ENCODE measurements around the gene PHC3. TPM values are rescaled to one million over a fixed set of nuclear protein-coding genes. Genes with fewer than 3 reads are reported as not detected.

PHC3 gene
- total RNA-seq, 1 donor = 51.4 TPM

GRCh38 chr3:170111147-170111771 lies 70.3 kb downstream of the PHC3 start:
- TF ChIP-seq CTCF (IDR thresholded peaks at IDR 0.05; ENCODE audit: insufficient read depth, low read depth, low read length) = no peak
- H3K4me3 ChIP-seq (ENCODE audit: low read depth, low read length) = no peak overlapping the region
- no peak for DNase-seq (ENCODE audit: low read depth)

DNA sequence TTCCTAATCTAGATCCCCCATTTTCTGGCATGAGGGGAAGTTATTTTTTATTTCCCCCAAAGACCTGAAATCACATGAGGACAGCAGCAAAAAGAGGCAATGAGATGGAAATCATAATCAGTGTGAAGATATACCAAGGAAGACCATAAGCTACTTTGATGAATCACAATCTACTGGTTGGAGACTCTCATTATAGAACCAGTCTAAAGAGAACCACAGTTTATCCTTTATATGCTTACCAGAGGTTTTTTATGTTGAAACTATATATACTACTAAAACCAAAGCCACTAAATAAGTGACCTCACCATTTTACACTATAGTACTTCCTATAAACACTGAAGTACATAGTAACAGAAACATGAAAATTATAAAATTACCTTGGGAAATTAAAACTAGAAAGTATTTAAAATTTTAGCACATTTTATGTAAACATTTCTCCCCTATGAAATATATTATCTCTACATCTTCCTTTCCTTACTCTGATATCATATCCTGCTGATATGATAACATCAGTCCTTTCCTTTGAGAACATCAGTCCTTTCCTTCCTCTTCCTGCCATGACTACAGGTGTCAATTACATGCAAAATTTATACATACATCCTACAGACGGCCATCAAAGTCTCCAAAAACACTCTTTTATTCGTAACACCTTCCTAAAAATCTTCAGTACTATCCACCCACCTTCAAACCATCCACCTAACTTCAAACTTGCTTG lies 71.8 kb downstream of the PHC3 start:
- TF ChIP-seq CTCF (IDR thresholded peaks at IDR 0.05; ENCODE audit: insufficient read depth, low read depth, low read length) = no peak
- no peak for DNase-seq (ENCODE audit: low read depth)

GRCh38 chr3:170108955-170109354 lies 72.6 kb downstream of the PHC3 start:
- DNase-seq (ENCODE audit: low read depth) = no peak
- no peak for TF ChIP-seq CTCF (IDR thresholded peaks at IDR 0.05; ENCODE audit: insufficient read depth, low read depth, low read length)
- no peak overlapping the region for H3K4me3 ChIP-seq (ENCODE audit: low read depth, low read length)

More for the DNA sequence above, 71.8 kb downstream of the PHC3 start:
- no peak overlapping the region for H3K4me3 ChIP-seq (ENCODE audit: low read depth, low read length)

DNA sequence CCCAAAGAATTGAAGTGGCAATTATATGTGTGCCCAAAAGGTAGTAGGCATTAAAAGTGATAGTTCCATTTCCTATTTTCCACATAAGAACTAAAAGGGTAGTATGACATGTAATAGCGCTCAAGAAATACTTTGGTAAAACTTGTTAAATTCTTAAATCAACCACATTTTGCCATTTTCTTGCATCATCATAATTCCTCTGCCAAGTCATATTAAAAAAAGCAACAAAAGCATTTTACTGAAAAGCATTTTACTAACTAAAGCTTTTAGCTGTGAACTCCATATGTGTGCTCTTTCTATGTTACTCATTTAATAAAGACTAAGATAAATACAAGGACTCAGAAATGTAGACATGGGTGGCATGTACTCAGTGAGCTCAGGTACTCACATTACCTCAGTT lies 73.6 kb downstream of the PHC3 start:
- TF ChIP-seq CTCF (IDR thresholded peaks at IDR 0.05; ENCODE audit: insufficient read depth, low read depth, low read length) = no peak
- H3K4me3 ChIP-seq (ENCODE audit: low read depth, low read length) = no peak overlapping the region
- DNase-seq (ENCODE audit: low read depth) = no peak

DNA sequence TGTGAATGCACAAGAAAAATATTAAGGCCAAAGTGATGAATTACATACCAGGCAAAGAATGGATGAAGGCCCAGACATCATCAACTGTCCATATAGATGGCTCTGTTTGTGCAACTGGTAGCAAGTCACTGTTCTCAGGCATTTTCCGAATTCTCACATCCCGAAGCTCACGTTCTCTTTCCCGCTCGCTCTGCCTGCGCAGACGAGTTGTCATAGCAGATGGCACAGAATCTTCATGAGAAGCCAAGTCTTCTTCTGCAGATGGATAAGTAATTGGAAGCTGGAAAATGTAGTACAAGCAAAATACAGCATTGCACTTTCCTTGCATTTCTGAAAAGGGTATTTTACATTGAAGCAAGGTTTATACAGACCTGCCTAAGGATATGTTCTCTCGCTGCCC lies 79.1 kb downstream of the PHC3 start:
- H3K4me3 ChIP-seq (ENCODE audit: low read depth, low read length) = no peak overlapping the region
- TF ChIP-seq CTCF (IDR thresholded peaks at IDR 0.05; ENCODE audit: insufficient read depth, low read depth, low read length) = no peak
- DNase-seq (ENCODE audit: low read depth) = no peak

- no peak overlapping the region for H3K4me3 ChIP-seq (ENCODE audit: low read depth, low read length)
- DNase-seq (ENCODE audit: low read depth) = no peak
- no peak for TF ChIP-seq CTCF (IDR thresholded peaks at IDR 0.05; ENCODE audit: insufficient read depth, low read depth, low read length)
Observed at GRCh38 chr3:170100944-170101343, 80.6 kb downstream of the PHC3 start.
